NAMALWA (cell line): ENCODE results near the gene ARMC12.

Experiments used
- DNase-seq: peaks from one replicate; pipeline ENCODE4 v3.0.0-alpha.2; 2015; ENCODE audit warnings: low spot score

Gene ARMC12

DNA sequence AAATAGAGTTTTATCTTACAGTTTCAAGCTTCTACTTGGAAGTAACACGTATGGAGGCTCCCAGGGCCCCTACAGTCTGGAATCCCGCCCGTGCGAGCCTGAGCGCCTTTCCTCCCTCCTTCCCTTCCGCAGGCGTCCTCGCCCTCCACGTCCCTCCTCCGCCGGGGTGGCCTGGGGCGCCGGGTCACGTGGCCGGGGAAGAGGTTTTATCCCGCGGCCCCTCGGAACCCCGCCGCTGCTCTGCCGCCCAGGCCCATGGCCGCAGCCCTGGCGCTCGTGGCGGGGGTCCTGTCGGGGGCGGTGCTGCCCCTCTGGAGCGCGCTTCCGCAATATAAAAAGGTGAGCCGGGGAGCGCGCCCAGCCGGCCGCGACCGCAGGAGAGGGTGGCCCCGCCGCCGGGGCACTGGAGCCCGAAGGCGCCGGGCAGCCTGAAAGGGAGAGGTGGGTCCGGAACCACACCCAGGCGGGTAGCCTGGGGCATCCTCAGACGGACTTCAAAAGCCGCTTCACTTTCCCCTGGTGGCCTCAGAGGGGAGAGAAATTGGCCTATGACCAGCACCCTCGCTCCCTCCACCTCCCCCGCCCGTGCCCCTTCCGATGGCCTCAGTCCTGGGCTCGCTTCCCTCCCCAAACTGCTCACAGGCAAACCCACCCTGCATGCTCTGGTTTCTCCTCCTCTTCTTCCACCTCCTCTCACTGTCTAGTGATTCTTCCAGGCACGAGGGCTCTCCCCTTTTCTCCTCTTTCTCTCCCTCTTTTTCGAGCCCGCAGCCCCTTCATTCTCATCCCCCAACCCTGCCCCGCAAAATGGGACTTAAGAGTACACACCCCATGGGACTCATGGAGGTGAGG, 39.8 kb downstream of the ARMC12 start, which contains the start of gene CLPSL2:
Gene CLPSL2 (plus strand): TSS at position 235 of the 852 bp plus-strand sequence. CDS start 21 bp downstream, at position 256.
- DNase-seq: no peak

DNA sequence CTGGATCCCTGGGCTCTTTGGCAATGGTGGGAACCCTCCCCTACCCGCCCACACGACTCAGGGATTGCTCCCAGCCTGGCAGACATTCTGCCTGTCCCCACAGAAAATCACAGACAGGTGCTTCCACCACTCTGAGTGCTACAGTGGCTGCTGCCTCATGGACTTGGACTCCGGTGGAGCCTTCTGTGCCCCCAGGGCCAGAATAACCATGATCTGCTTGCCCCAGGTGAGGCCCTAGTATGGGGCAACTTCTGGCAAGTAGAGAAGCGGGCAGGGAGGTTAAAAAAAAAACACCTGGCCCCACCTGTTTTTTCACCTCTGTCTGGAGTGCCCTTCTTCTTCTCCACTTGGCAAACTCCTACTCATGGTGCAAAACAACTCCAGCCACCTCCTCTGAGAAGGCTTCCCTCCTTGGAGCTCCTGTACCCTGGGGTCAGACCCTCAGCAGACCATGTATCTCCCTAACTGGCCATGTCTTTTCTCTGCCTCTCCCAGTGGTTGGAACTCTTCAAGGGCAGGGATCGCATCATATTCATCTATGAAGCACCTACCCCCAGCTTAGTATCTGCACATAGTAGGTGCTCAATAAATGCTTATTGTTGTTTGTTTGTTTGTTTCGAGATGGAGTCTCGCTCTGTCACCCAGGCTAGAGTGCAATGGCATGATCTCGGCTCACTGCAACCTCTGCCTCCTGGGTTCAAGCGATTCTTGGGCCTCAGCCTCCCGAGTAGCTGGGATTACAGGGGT, 40.7 kb downstream of the ARMC12 start:
- no peak for DNase-seq

DNA sequence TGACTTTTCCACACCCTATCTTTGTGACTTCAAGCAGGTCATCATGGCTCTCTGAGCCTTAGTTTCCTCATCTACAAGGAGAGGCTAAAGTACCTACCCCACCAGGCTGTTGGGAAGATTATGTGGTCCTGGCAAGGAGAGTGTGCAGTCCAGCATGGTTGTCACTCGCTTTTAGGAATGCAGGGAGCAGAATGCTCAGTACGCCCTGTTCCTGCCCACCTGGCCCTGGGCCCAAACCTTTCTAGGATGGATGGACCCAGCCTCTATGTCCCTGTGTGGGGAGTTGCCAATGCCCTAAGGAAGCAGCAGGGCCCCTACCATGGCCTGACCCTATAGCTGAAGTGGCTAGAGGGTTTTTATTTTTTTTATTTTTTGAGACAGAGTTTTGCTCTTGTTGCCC, 41.6 kb downstream of the ARMC12 start:
- no peak for DNase-seq

DNA sequence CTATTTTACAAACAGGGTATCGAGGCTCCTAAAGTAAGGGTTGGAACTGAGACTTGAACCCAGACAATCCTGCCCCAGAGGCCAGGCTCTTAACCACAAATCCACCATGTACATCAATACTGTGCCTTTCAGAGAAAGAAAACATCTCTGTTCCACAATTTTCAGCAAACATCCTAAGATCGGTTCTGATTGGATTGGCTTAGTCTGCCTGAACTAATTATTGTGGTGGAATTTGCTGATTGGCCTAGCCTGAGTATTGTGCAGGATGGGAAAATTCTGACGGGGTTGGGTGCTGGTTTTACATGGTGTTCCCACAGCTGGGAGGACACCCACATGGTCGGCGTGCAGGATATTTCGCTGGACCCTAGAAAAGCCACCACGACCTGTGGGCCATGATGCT, 43.9 kb downstream of the ARMC12 start, which contains the start of gene CLPSL1:
Gene CLPSL1 (plus strand): TSS at position 301 of the 400 bp plus-strand sequence. CDS start 92 bp downstream, at position 393.
- no peak for DNase-seq

DNA sequence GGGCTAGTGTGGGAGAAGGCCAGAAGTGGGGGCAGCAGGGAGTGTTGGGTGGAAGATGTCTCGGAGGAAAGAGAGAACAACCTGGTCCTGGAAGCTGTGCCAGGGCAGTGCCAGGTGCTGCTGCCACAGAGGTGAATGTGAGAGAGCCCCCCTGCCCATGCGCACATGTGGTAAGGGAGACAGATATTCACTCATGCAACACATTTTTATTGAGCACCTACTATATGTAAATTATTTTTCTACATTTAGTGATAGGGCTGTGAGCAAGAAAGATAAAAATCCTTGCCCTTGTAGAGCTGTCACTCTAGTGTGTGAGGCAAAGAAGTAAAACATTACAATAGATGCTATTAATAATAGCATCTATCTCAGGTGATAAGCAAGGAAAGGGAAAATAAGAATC, 44.5 kb downstream of the ARMC12 start:
- no peak for DNase-seq

DNA sequence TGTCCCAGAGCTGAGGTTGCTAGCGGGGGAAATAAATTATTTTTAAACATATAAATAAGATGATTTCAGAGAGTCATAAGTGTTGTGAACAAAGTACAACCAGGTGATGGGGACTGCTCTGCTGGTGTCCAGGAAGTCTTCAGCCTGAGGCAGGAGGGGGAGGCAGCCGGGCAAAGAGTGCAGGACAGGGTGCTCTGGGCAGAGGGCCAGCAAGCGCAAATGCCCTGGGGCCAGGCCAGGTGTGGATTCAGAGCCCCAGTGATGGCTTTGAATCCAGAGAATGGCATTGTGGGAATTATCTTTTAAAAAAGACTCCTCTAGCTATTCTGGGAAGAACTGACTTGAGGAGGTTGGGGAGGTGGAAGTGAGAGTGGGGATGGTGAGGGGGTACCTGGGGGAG, 45.6 kb downstream of the ARMC12 start:
- DNase-seq: no peak

DNA sequence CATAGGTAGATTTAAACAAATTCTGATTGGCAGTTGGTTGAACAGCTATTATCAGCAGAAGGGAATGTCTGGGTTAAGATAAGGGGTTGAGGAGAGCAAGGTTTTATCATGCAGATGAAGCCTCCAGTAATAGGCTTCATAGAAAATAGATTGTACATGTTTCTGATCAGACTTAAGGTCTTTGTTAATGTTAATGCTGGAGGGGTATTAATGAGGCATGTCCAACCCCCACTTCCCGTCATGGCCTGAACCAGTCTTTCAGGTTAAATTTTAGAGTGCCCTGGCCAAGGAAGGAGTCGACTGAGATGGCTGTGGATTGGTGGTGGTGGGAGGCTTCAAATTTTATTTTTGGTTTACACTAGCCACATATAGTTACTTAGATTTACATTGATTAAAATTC, 47.4 kb downstream of the ARMC12 start:
- no peak for DNase-seq

DNA sequence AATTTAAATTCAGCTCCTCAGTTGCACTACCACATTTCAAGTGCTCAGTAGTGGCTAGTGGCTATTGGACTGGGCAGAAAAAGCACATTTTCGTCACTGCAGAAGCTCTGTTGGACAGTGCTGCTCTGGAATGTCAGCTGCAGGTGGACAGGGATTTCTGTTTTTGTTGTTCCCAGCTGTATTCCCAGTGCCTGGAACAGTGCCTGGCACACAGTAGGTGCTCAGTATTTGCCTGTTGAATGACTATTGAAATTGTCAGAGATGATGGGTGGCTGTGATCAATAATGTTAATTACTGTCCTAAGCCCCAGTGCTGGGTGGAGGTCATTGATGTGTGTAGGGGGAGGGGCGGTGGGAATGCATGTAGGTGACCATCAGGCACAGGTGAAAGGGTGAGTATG, 49.4 kb downstream of the ARMC12 start:
- DNase-seq: no peak

DNA sequence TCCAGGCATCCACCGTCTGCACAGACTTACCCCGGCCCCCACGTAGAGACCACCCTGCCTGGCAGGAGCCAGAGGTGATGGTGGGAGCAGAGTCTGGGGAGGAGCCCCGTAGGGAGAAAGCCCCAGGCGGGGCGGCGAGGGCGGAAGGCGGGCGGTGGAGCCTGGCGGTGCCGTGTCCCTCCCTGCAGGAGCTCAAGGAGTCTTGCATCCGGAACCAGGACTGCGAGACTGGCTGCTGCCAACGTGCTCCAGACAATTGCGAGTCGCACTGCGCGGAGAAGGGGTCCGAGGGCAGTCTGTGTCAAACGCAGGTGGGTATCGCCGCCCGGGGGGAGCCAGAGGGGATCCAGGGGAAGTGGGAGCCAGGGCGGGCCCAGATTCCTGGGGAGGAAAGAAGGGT, 50.0 kb downstream of the ARMC12 start:
- no peak for DNase-seq

DNA sequence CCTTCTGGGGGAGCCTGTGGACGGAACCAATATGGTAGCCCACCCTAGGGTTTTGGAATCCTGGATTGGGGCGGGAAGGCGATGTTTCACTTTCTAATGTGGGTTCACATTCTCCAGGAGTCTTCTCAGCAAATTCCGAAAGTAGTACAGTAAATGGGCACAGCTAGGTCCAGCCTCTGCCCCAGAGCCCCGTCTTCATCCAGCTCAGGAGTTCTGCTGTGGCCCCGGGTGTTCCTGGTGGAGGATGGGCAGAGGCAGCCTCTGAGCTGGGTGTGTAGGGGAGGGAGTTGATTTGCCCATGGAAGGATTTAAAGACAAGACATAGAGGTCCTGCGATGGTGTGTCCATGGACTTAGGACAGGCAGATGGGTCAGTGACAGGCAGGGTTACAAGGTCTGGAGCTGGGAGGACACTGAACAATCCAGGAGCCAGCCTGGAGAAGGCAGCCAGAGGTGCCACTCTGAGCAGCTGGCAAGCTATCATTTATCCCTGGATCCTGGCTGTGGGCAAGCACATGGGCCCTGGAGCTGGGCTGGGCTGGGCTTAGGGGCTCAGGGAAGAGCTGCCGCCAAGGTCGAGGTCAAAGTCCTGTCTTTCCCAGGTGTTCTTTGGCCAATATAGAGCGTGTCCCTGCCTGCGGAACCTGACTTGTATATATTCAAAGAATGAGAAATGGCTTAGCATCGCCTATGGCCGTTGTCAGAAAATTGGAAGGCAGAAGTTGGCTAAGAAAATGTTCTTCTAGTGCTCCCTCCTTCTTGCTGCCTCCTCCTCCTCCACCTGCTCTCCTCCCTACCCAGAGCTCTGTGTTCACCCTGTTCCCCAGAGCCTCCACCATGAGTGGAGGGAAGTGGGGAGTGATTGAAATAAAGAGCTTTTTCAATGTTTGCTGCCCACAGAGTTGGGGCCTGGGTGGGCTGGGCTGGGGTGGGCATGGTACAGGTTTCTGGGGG, 50.7 kb downstream of the ARMC12 start:
- DNase-seq: no peak

DNA sequence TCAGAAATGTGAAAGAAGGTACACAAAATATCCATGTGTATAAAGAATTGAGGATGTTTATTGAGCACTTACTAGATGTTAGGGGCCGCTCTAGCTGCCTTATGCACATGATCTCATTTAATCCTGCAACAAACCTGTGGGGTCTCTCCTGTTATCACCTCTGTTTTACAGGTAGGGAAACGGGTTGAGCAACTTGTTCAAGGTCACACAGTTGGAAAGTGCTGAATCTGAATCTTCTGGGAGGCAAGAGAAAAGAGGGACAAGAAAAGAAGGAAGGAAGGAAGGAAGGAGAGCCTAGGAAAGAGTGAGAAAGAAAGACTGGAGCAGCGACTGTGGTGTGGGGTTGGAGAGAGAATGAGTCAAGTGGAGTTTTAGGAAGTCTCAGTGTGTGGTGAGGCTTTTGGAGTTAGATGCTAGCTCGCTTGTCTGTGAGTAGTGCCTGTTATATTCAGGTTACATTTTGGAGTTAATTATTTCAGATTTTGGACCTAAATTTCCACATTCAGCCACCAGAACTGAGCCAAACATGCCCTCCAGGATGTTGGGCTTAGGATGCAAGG, 51.7 kb downstream of the ARMC12 start:
- no peak for DNase-seq

DNA sequence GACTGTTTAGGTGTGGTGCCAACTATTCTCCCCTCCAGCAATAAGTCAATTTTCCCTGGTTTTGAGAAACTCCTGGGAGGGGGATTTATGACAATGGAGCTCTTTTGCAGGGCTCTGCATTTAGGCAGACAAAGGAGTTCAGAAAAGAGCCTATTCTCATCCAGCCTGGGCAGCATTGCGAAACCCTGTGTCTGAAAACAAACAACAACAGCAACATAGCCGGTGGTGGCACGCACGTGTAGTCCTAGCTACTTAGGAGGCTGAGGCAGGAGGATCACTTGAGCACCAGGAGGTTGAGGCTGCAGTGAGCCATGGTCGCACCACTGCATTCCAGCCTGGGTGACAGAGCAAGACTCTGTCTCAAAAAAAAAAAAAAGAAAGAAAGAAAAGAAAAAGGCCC, 53.9 kb downstream of the ARMC12 start:
- DNase-seq: no peak

DNA sequence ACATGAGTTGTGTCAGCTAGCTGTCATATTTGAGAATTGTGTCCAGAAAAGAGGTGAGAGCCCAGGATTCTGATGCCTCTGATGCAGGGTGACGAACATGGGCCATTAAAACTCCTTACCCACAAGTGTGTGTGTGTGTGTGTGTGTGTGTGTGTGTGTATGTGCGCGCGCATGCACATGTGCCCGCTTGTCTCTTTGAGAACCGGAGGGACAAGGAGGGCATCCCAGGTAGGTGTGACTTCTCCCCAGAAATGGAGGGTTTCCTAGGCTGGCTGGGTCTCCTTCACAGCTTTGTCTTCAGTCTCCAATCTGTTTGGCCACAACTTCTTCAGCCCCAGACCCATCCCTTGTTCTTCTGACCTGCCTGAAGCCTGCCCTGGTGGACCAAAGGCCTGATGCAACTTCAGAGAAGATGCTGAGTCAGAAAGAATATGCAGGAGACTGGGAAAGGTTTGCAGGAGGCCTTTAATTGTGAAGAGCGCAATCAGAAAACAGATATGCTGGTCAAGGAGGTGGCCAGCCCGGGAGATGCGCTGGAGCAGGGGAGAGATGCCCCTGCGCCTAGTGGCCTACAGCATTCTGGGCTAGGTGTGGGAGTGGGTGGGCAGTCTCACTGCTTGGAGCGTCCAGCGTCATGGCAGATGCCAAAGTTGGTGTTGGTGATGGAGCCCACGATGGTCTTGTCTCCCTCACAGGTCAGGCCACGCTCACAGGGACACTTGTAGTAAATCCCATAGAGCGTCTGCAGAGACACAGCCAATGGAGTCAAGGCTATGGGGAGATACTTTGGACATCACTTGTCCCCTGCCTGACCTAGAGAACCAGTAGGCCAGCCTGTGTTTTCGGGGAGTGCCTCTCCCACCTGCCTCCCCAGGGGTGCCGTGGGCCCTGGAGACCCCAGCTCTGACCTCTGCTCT, 58.0 kb downstream of the ARMC12 start:
- DNase-seq: no peak

DNA sequence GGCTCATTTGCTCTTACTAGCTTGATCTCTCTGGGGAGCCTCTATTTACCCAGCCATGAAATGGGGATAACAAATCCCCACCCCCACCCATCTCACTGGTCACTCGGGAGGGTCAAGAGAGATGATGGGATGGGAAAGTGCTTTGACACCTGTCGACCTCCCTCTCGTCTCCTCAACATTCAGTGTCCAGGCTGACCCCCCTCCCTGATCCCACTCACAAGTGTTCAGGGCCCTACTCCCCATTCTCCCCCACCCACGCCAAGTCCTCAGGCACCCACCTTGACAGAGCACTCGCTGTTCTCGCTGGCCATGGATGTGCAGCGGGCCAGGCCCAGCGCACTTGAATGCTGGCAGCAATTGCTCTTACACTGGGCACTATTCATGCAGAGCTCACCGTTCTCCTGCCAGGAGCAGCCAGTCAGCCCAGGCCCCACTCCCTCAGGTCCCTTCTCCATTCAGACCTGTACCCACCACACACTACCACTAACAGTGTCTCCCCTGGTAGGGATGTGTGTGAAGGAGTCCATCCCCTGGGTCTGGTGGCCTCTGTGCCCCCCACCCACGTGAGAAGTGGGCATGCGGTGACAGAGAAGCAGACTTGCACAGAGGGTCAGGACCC, 58.7 kb downstream of the ARMC12 start:
- DNase-seq: no peak

DNA sequence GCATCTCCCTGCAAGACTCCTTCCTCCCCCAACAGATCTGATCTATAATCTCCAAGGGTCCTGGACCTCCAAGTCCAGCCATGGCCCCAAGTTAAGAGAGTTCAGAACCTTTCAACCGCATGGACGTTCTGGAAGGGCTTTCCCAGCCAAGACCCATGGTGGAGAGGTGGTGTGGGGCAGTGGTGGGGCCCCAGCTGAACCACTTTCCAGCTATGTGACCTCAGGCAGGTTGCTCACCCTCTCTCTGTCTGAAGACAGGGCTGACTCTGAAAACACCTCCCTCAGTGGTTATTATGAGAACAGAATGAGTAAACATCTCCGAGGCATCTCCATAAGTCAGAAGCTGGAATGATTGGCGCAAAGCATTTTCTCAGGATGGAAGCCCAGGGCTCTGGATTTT, 59.4 kb downstream of the ARMC12 start:
- DNase-seq: no peak

DNA sequence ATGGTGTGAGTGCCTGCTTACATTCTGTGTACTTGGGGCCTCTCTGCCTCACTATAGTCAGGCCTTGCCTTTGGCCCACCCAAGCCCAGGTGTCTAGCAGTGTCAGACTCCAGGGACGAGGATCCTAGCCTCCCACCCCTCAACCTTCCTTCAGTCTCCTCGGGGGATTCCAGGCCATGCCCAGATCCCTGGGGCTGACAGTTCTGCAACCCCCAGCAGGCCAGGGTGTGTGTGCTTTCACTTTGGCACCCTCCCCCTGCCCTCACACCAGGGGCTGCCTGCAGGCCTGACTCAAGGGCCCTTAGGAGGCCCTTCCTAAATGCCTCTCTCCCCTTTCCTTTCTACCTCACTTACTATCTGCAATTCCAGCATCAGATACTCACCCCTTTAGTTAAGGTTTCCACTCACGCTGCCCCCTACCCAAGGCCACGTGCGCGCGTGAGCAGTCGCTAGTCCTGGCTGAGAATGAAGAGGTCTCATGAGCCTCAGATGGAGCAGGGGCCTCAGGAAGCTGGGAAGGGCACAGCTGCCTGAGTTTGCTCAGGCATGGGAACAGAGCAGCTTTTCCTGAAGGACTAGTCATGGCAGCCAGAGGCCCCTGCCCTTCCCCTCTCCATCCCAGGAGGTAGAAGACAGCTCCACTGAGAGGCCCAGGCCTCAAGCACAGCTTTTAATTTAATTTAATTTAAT, 61.1 kb downstream of the ARMC12 start:
- no peak for DNase-seq
